Kidney (tissue), 14 donors: ENCODE data around the gene CCDC7. TPM values are rescaled to one million over a fixed set of nuclear protein-coding genes. Genes with fewer than 3 reads are reported as not detected.

Experiments used
- DNase-seq, 5 donors: peaks; one replicate each; pipeline ENCODE4 v3.0.0-alpha.2; 2013 to 2020
- FAIRE-seq: peaks from 2 replicates; lab custom pipeline; 2012; peaks lifted over from hg19 to GRCh38; lab: Jason Lieb, UNC
- H3K27ac ChIP-seq, 2 donors: one replicate each; pipeline ENCODE4 v1.7.0; 2013; ENCODE audit warnings: low read depth in 2 of 2, low read length in 2 of 2, inconsistent platforms in 1 of 2
- H3K27me3 ChIP-seq: one replicate; pipeline ENCODE4 v1.7.1; 2013; ENCODE audit warnings: low read length, inconsistent platforms; ENCODE audit not compliant: control insufficient read depth, insufficient read depth
- H3K36me3 ChIP-seq, 3 donors: one replicate each; pipeline versions ENCODE4 v1.7.0 to v1.7.1; 2013; ENCODE audit warnings: low read length in 3 of 3, control low read depth in 1 of 3, inconsistent platforms in 1 of 3; ENCODE audit not compliant: insufficient read depth in 3 of 3, control insufficient read depth in 2 of 3
- H3K4me1 ChIP-seq, 3 donors: one replicate each; pipeline versions ENCODE4 v1.7.0 to v1.7.1; 2013; ENCODE audit warnings: low read length in 3 of 3, inconsistent platforms in 1 of 3, low read depth in 1 of 3; ENCODE audit not compliant: control insufficient read depth in 2 of 3, insufficient read depth in 2 of 3
- H3K4me3 ChIP-seq, 3 donors: one replicate each; pipeline versions ENCODE4 v1.7.0 to v1.8.1; 2013; ENCODE audit warnings: low read length in 3 of 3, control low read depth in 1 of 3, inconsistent platforms in 1 of 3
- H3K9ac ChIP-seq, 3 donors: one replicate each; pipeline versions ENCODE4 v1.7.0 to v1.7.1; 2013; ENCODE audit warnings: low read length in 3 of 3, control low read depth in 1 of 3, inconsistent platforms in 1 of 3
- H3K9me3 ChIP-seq, 3 donors: one replicate each; pipeline versions ENCODE4 v1.7.0 to v1.7.1; 2013; ENCODE audit warnings: low read length in 3 of 3, control low read depth in 1 of 3, inconsistent platforms in 1 of 3; ENCODE audit not compliant: control insufficient read depth in 2 of 3, insufficient read depth in 1 of 3
- CTCF ChIP-seq: IDR thresholded peaks from 3 replicates; pipeline ENCODE4 v1.5.1; 2012; ENCODE audit warnings: mild to moderate bottlenecking, moderate library complexity, borderline replicate concordance; ENCODE audit not compliant: insufficient read depth; ENCODE audit errors: extremely low read depth
- intact Hi-C: fragments of 100-400 bp; cut with DNase I; formaldehyde crosslinking; loops from one replicate; pipeline ENCODE4 v1.11.1; 2022
- polyA plus RNA-seq: library from polyadenylated mRNA; stranded (reverse); fragments of 350-450 nt; fragmentation: Illumina TruSeq; extraction: RNeasy Lipid Tissue Mini Kit (QIAGEN cat#74804); gene quantifications from one replicate; pipeline ENCODE4 v1.2.3, GENCODE V29; 2014; ENCODE audit warnings: low read depth, low replicate concordance; ENCODE audit not compliant: insufficient read depth
- total RNA-seq: library from RNA; stranded (reverse); fragmentation: NEBNext Ultra II Directional; extraction: Animal tissue kit (Norgen Biotek cat#: 25700); gene quantifications from one replicate; pipeline ENCODE4 v1.2.1, GENCODE V29; 2021
- donor health status: control.
- donor health status: control.
- donor health status: control.
- donor health status: control.
- donor health status: control.
- donor health status: DM: yes; HTN: yes; CAD: no.
- donor health status: Normal renal cell carcinoma (clear cell type).

Gene CCDC7
- total and polyA plus RNA-seq, 2 donors from 2014 or later = 0.84 to 28.0 TPM

- Histone ChIP-seq H3K4me1 (no peaks in the 10 kb centered on the region), H3K9ac (no peak overlapping the region), H3K27ac (no peak overlapping the region), H3K27me3 (no peaks in the 10 kb centered on the region), H3K4me3 (no peak overlapping the region), H3K36me3 (no peaks in the 10 kb centered on the region), H3K9me3 (no peaks in the 10 kb centered on the region)
- TF ChIP-seq CTCF = no peak
- FAIRE-seq (no peak), DNase-seq (no peak)
- intact Hi-C loops = no loop called here
These were observed 43.4 kb upstream of the CCDC7 start for GRCh38 chr10:32402499-32402898.

DNA sequence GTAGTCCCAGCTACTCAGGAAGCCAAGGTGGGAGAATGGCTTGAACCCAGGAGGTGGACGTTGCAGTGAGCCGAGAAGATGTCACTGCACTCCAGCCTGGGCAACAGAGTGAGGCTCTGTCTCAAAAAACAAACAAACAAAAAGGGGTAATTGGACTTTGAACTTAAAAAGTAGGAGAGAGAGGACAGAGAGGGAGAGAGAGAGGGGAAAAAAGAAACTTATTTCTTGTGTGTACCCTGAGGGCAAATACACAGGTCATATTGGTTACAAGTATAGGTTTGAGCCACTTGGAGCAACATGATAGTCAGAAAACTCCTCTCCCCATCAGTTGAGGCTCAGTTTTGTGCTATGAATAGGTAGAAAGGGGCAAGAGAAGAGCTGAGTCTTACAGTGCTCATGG, 42.8 kb upstream of the CCDC7 start:
- Histone ChIP-seq H3K27ac (no peak overlapping the region), H3K4me3 (no peak overlapping the region), H3K36me3 (no peaks in the 10 kb centered on the region), H3K9me3 (no peaks in the 10 kb centered on the region), H3K4me1 (no peaks in the 10 kb centered on the region), H3K9ac (no peak overlapping the region), H3K27me3 (no peaks in the 10 kb centered on the region)
- TF ChIP-seq CTCF = no peak
- FAIRE-seq (no peak), DNase-seq (no peak)
- intact Hi-C loops = no loop called here

GRCh38 chr10:32408690-32409089, 37.2 kb upstream of the CCDC7 start:
- Histone ChIP-seq H3K4me1 (no peaks in the 10 kb centered on the region), H3K36me3 (no peaks in the 10 kb centered on the region), H3K9me3 (no peaks in the 10 kb centered on the region), H3K4me3 (no peak overlapping the region), H3K27me3 (no peaks in the 10 kb centered on the region), H3K9ac (no peak overlapping the region), H3K27ac (no peak overlapping the region)
- no peak for TF ChIP-seq CTCF
- intact Hi-C loops = no loop called here
- FAIRE-seq (no peak), DNase-seq (no peak)

GRCh38 chr10:32409741-32410140, 36.2 kb upstream of the CCDC7 start:
- DNase-seq (no peak), FAIRE-seq (no peak)
- H3K27me3 ChIP-seq = no peaks in the 10 kb centered on the region
- H3K9me3 ChIP-seq = no peaks in the 10 kb centered on the region
- intact Hi-C loops = no loop called here
- H3K36me3 ChIP-seq = no peaks in the 10 kb centered on the region
- TF ChIP-seq CTCF = no peak
- H3K27ac ChIP-seq = no peak overlapping the region
- no peak overlapping the region for H3K9ac ChIP-seq
- no peak overlapping the region for H3K4me3 ChIP-seq
- no peaks in the 10 kb centered on the region for H3K4me1 ChIP-seq
